GM10847 (cell line): ENCODE data around the gene LYPD1.

Source experiments
- POLR2A ChIP-seq: IDR thresholded peaks from 2 replicates; pipeline ENCODE4 v1.6.1; 2011; ENCODE audit not compliant: insufficient read length; ENCODE audit errors: extremely low read depth

LYPD1 gene

DNA sequence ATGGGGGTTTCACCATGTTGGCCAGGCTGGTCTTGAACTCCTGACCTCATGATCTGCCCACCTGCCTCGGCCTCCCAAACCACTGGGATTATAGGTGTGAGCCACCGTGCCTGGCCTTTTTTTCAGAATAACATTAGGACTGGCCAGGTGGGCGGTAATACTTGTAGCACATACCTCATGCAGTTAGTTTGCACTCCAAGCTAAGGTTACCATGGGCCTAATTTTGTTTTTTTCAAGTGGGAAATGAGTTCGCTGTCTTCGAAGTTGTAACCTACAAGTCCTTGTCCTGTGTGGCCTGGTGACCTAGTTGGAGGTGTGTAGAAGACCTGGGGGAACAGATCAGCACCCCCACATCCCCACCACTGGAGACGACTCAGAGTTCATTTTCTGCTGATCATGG is 74.8 kb downstream of the LYPD1 start:
- no peak for TF ChIP-seq POLR2A
